Smooth muscle cell (in vitro differentiated cells): Measurements from ENCODE around the gene SPATA6. TPM values are rescaled to one million over a fixed set of nuclear protein-coding genes. Genes with fewer than 3 reads are reported as not detected.

Experiments
- DNase-seq: peaks from one replicate; lab custom pipeline; 2025; ENCODE audit not compliant: unreplicated experiment; lab: John Stamatoyannopoulos, UW
- H2AFZ ChIP-seq: fragments of 200-600 bp; sonication (generic); 2 replicates; pipeline ENCODE4 v1.6.0; 2016; ENCODE audit warnings: antibody characterized with exemption, low read depth, mild to moderate bottlenecking
- H3F3A ChIP-seq: fragments of 200-600 bp; sonication (generic); 2 replicates; pipeline ENCODE4 v1.6.0; 2017; ENCODE audit warnings: antibody characterized with exemption, low read depth
- H3K27ac ChIP-seq: fragments of 200-600 bp; sonication (generic); 2 replicates; pipeline ENCODE4 v1.5.1; 2016; ENCODE audit warnings: low read depth, mild to moderate bottlenecking
- H3K27me3 ChIP-seq: fragments of 200-600 bp; sonication (generic); 2 replicates; pipeline ENCODE4 v1.6.1; 2016; ENCODE audit warnings: low read depth, mild to moderate bottlenecking
- H3K36me3 ChIP-seq: fragments of 200-600 bp; sonication (generic); 2 replicates; pipeline ENCODE4 v1.5.1; 2016; ENCODE audit warnings: low read depth
- H3K4me1 ChIP-seq: fragments of 200-600 bp; sonication (generic); 2 replicates; pipeline ENCODE4 v1.5.1; 2016; ENCODE audit warnings: low read depth
- H3K4me2 ChIP-seq: fragments of 200-600 bp; sonication (generic); 2 replicates; pipeline ENCODE4 v1.6.0; 2016; ENCODE audit warnings: mild to moderate bottlenecking
- H3K4me3 ChIP-seq: fragments of 200-600 bp; sonication (generic); 2 replicates; pipeline ENCODE4 v1.5.1; 2016; ENCODE audit warnings: mild to moderate bottlenecking
- H3K79me2 ChIP-seq: fragments of 200-600 bp; sonication (generic); 2 replicates; pipeline ENCODE4 v1.6.0; 2016; ENCODE audit warnings: low read depth, mild to moderate bottlenecking
- H3K9ac ChIP-seq: fragments of 200-600 bp; sonication (generic); 2 replicates; pipeline ENCODE4 v1.6.0; 2016; ENCODE audit warnings: low read depth
- H3K9me3 ChIP-seq: fragments of 200-600 bp; sonication (generic); replicated peaks from 2 replicates; pipeline ENCODE4 v1.5.1; 2016; ENCODE audit warnings: low read depth
- H4K20me1 ChIP-seq: fragments of 200-600 bp; sonication (generic); 2 replicates; pipeline ENCODE4 v1.6.0; 2016; ENCODE audit warnings: low read depth
- CTCF ChIP-seq: fragments of 200-600 bp; sonication (generic); IDR thresholded peaks from 2 replicates; pipeline ENCODE4 v1.5.1; 2017; ENCODE audit warnings: borderline replicate concordance, mild to moderate bottlenecking, antibody characterized with exemption; ENCODE audit not compliant: insufficient read depth, poor library complexity, severe bottlenecking
- WGBS: methylation state at CpG from one replicate; pipeline ENCODE4 v1.1.7; 2016; ENCODE audit warnings: low lambda C conversion rate; 5-methylcytosine and 5-hydroxymethylcytosine counted together
- polyA plus RNA-seq: library from polyadenylated mRNA; unstranded; fragments of >200 nt; fragmentation: Nextera tagmentation; extraction: Ambion mirVana; gene quantifications from 2 replicates; pipeline ENCODE4 v1.2.1, GENCODE V29; 2016
- total RNA-seq: library from RNA; depleted of rRNA; stranded (reverse); fragments of >200 nt; gene quantifications from 2 replicates; pipeline ENCODE4 v1.2.3, GENCODE V29; 2014

The SPATA6 gene
- total and polyA plus RNA-seq, 2 experiments from 2014 or later: 6.1 to 6.9 TPM

GRCh38 chr1:48470481-48470855, 1.5 kb downstream of the SPATA6 start:
- Histone ChIP-seq H3F3A (peaks cover 9% of the 10 kb centered on the region), H3K9me3 (no peaks in the 10 kb centered on the region), H3K27me3 (no peaks in the 10 kb centered on the region), H3K79me2 (no peaks in the 10 kb centered on the region), H3K4me3 (no peak overlapping the region), H3K27ac (no peak overlapping the region), H4K20me1 (no peaks in the 10 kb centered on the region), H3K36me3 (no peaks in the 10 kb centered on the region), H3K9ac (no peak overlapping the region), H3K4me1 (peaks cover 7% of the 10 kb centered on the region), H2AFZ (no peak overlapping the region), H3K4me2 (peak overlapping the region; percentile 90)
- no peak for TF ChIP-seq CTCF
- DNase-seq: no peak
- 61% methylated on average over 6 of the region's 6 CpGs for WGBS

- H3K27ac ChIP-seq: no peak overlapping the region
- 81% methylated on average over 12 of the region's 12 CpGs for WGBS
These were observed 2.2 kb downstream of the SPATA6 start for GRCh38 chr1:48469616-48470480.

GRCh38 chr1:48466594-48466993, 5.4 kb downstream of the SPATA6 start:
- WGBS: 82% methylated on average over 1 of the region's 1 CpG
- H3K9ac ChIP-seq: no peak overlapping the region
- no peak overlapping the region for H3K27ac ChIP-seq
- peaks cover 7% of the 10 kb centered on the region for H3K4me1 ChIP-seq
- H3K27me3 ChIP-seq: no peaks in the 10 kb centered on the region
- no peak overlapping the region for H2AFZ ChIP-seq
- peaks cover 8% of the 10 kb centered on the region for H3K79me2 ChIP-seq
- H3K4me2 ChIP-seq: no peak overlapping the region
- no peak for TF ChIP-seq CTCF
- no peaks in the 10 kb centered on the region for H3K9me3 ChIP-seq
- H3F3A ChIP-seq: peaks cover 6% of the 10 kb centered on the region
- no peaks in the 10 kb centered on the region for H3K36me3 ChIP-seq
- no peaks in the 10 kb centered on the region for H4K20me1 ChIP-seq
- H3K4me3 ChIP-seq: no peak overlapping the region
- DNase-seq: no peak

More at GRCh38 chr1:48469616-48470480, 2.2 kb downstream of the SPATA6 start:
- H3F3A ChIP-seq: peaks cover 9% of the 10 kb centered on the region
- no peak for TF ChIP-seq CTCF
- DNase-seq: no peak
- H3K27me3 ChIP-seq: no peaks in the 10 kb centered on the region
- no peak overlapping the region for H3K4me2 ChIP-seq
- H3K9me3 ChIP-seq: no peaks in the 10 kb centered on the region
- H4K20me1 ChIP-seq: no peaks in the 10 kb centered on the region
- no peak overlapping the region for H2AFZ ChIP-seq
- H3K36me3 ChIP-seq: no peaks in the 10 kb centered on the region
- H3K79me2 ChIP-seq: peaks cover 4% of the 10 kb centered on the region
- H3K9ac ChIP-seq: no peak overlapping the region
- H3K4me3 ChIP-seq: no peak overlapping the region
- H3K4me1 ChIP-seq: peaks cover 7% of the 10 kb centered on the region
